Stomach smooth muscle (tissue), 2 donors: ENCODE data around the gene HTR3A.

Experiments used
- H3K27ac ChIP-seq: one replicate; pipeline ENCODE4 v1.7.0; 2013; ENCODE audit warnings: mild to moderate bottlenecking, low read length, inconsistent platforms
- H3K27me3 ChIP-seq, 2 donors: one replicate each; pipeline ENCODE4 v1.7.0; 2013; ENCODE audit warnings: low read length in 2 of 2; ENCODE audit not compliant: insufficient read depth in 2 of 2, control insufficient read depth in 1 of 2
- H3K36me3 ChIP-seq, 2 donors: one replicate each; pipeline ENCODE4 v1.7.0; 2013; ENCODE audit warnings: low read length in 2 of 2; ENCODE audit not compliant: control insufficient read depth in 2 of 2, insufficient read depth in 2 of 2
- H3K4me1 ChIP-seq: one replicate; pipeline ENCODE4 v1.7.0; 2013; ENCODE audit warnings: low read length; ENCODE audit not compliant: control insufficient read depth, insufficient read depth
- H3K4me3 ChIP-seq, 2 donors: one replicate each; pipeline ENCODE4 v1.7.0; 2013; ENCODE audit warnings: low read length in 2 of 2
- H3K9ac ChIP-seq, 2 donors: one replicate each; pipeline ENCODE4 v1.7.0; 2013; ENCODE audit warnings: low read length in 2 of 2, mild to moderate bottlenecking in 1 of 2
- H3K9me3 ChIP-seq, 2 donors: one replicate each; pipeline ENCODE4 v1.7.0; 2013; ENCODE audit warnings: low read length in 2 of 2; ENCODE audit not compliant: control insufficient read depth in 2 of 2
- donor health status: healthy.
- donor health status: Pancreatic carcinoma.

Gene HTR3A

GRCh38 chr11:113949891-113950290 lies 25.0 kb upstream of the HTR3A start:
- Histone ChIP-seq H3K27me3 (peaks cover 12 to 13% of the 10 kb centered on the region in 2 donors), H3K9ac (no peak overlapping the region), H3K9me3 (no peaks in the 10 kb centered on the region), H3K4me1 (no peaks in the 10 kb centered on the region), H3K4me3 (no peak overlapping the region), H3K27ac (no peak overlapping the region), H3K36me3 (no peaks in the 10 kb centered on the region)

GRCh38 chr11:113951537-113951936 lies 23.4 kb upstream of the HTR3A start:
- Histone ChIP-seq H3K9ac (no peak overlapping the region), H3K27me3 (peaks cover 9 to 12% of the 10 kb centered on the region in 2 donors), H3K4me3 (no peak overlapping the region), H3K9me3 (no peaks in the 10 kb centered on the region), H3K27ac (no peak overlapping the region), H3K4me1 (no peaks in the 10 kb centered on the region), H3K36me3 (no peaks in the 10 kb centered on the region)

GRCh38 chr11:113952070-113952469 lies 22.8 kb upstream of the HTR3A start:
- Histone ChIP-seq H3K27ac (no peak overlapping the region), H3K4me1 (no peaks in the 10 kb centered on the region), H3K36me3 (no peaks in the 10 kb centered on the region), H3K27me3 (peaks cover 12% of the 10 kb centered on the region in 2 donors), H3K9ac (no peak overlapping the region), H3K4me3 (no peak overlapping the region), H3K9me3 (no peaks in the 10 kb centered on the region)

- Histone ChIP-seq H3K27ac (no peak overlapping the region), H3K9me3 (no peaks in the 10 kb centered on the region), H3K4me3 (no peak overlapping the region), H3K36me3 (no peaks in the 10 kb centered on the region), H3K27me3 (peaks cover 12% of the 10 kb centered on the region in 2 donors), H3K9ac (no peak overlapping the region), H3K4me1 (no peaks in the 10 kb centered on the region)
Observed at GRCh38 chr11:113952588-113952987, 22.3 kb upstream of the HTR3A start.

GRCh38 chr11:113954235-113954634 lies 20.7 kb upstream of the HTR3A start:
- H3K9ac ChIP-seq = no peak overlapping the region
- no peak overlapping the region for H3K4me3 ChIP-seq
- peaks cover 12 to 14% of the 10 kb centered on the region in 2 donors for H3K27me3 ChIP-seq
- no peaks in the 10 kb centered on the region for H3K9me3 ChIP-seq
- H3K27ac ChIP-seq = no peak overlapping the region
- no peaks in the 10 kb centered on the region for H3K4me1 ChIP-seq
- no peaks in the 10 kb centered on the region for H3K36me3 ChIP-seq

- Histone ChIP-seq H3K4me3 (no peak overlapping the region), H3K36me3 (no peaks in the 10 kb centered on the region), H3K27ac (no peak overlapping the region), H3K4me1 (no peaks in the 10 kb centered on the region), H3K9ac (no peak overlapping the region), H3K9me3 (no peaks in the 10 kb centered on the region), H3K27me3 (peaks cover 9 to 10% of the 10 kb centered on the region in 2 donors)
Observed at GRCh38 chr11:113956986-113957385, 17.9 kb upstream of the HTR3A start.

- H3K27me3 ChIP-seq = peaks cover 0 to 5% of the 10 kb centered on the region in 2 donors
- H3K4me1 ChIP-seq = no peaks in the 10 kb centered on the region
- H3K36me3 ChIP-seq = no peaks in the 10 kb centered on the region
- H3K9ac ChIP-seq = no peak overlapping the region
- no peak overlapping the region for H3K4me3 ChIP-seq
- no peaks in the 10 kb centered on the region for H3K9me3 ChIP-seq
- H3K27ac ChIP-seq = no peak overlapping the region
Observed at GRCh38 chr11:113960702-113961330, 14.1 kb upstream of the HTR3A start.

- peaks cover 0 to 5% of the 10 kb centered on the region in 2 donors for H3K27me3 ChIP-seq
- no peak overlapping the region for H3K9ac ChIP-seq
Observed at GRCh38 chr11:113967361-113967760, 7.5 kb upstream of the HTR3A start.

GRCh38 chr11:113971506-113972195 lies 3.3 kb upstream of the HTR3A start:
- no peak overlapping the region for H3K27ac ChIP-seq
- H3K4me3 ChIP-seq = no peak overlapping the region
- H3K9me3 ChIP-seq = no peaks in the 10 kb centered on the region
- H3K27me3 ChIP-seq = peaks cover 6 to 13% of the 10 kb centered on the region in 2 donors
- peaks cover 3% of the 10 kb centered on the region for H3K4me1 ChIP-seq
- H3K9ac ChIP-seq = no peak overlapping the region
- no peaks in the 10 kb centered on the region for H3K36me3 ChIP-seq

More at GRCh38 chr11:113967361-113967760, 7.5 kb upstream of the HTR3A start:
- Histone ChIP-seq H3K4me3 (no peak overlapping the region), H3K4me1 (no peaks in the 10 kb centered on the region), H3K27ac (no peak overlapping the region), H3K9me3 (no peaks in the 10 kb centered on the region), H3K36me3 (no peaks in the 10 kb centered on the region)

GRCh38 chr11:113977071-113977490 lies 2.2 kb downstream of the HTR3A start:
- Histone ChIP-seq H3K9ac (no peak overlapping the region), H3K4me3 (no peak overlapping the region), H3K27ac (no peak overlapping the region), H3K36me3 (no peaks in the 10 kb centered on the region), H3K4me1 (peaks cover 3% of the 10 kb centered on the region), H3K27me3 (peaks cover 9 to 16% of the 10 kb centered on the region in 2 donors), H3K9me3 (no peaks in the 10 kb centered on the region)

- Histone ChIP-seq H3K27me3 (peaks cover 9 to 17% of the 10 kb centered on the region in 2 donors), H3K36me3 (no peaks in the 10 kb centered on the region), H3K9me3 (no peaks in the 10 kb centered on the region), H3K9ac (no peak overlapping the region), H3K27ac (no peak overlapping the region), H3K4me3 (no peak overlapping the region), H3K4me1 (peaks cover 3% of the 10 kb centered on the region)
Observed at GRCh38 chr11:113977701-113978100, 2.8 kb downstream of the HTR3A start.
